Measurements from ENCODE around the gene TSKU. TPM values are rescaled to one million over a fixed set of nuclear protein-coding genes. Genes with fewer than 3 reads are reported as not detected.

TSKU gene
- total RNA-seq, 4 donors from 2014 or later, result 10.2 to 23.9 (median 15.8) TPM

DNA sequence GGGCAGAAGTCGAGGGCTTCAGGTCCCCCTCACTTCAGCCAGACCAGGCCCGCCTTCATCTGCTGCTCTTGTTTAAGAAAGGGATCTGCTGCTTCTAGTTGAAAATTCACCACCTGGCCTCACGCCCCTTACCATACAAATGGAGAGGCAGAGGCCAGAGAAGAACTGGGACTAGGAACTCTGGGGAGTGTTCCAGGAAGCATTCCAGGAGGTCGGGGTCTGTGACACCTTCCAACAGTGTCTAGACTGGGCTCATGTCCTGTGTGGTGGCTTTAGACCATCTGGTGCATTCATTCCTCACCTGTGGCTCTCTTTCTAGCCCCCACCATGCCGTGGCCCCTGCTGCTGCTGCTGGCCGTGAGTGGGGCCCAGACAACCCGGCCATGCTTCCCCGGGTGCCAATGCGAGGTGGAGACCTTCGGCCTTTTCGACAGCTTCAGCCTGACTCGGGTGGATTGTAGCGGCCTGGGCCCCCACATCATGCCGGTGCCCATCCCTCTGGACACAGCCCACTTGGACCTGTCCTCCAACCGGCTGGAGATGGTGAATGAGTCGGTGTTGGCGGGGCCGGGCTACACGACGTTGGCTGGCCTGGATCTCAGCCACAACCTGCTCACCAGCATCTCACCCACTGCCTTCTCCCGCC, 12.3 kb downstream of the TSKU start:
- intact Hi-C loops (cut with DNase I; ENCODE audit: low total_unique reads) (no loop called here), in situ Hi-C loops (cut with MboI; ENCODE audit: low sequenced_read_pairs in 4 of 4) (loop anchor here in 3 of 4 donors (5.0 to 10.0 kb wide), 3 partner anchors 51 to 61 kb away; no protein-coding TSS in a partner anchor)
- H3K4me1 ChIP-seq, result peaks cover 16 to 17% of the 10 kb centered on the region in 2 donors
- ATAC-seq (no peak), DNase-seq (no peak)
- H3K27ac ChIP-seq, result no peak overlapping the region
- TF ChIP-seq CTCF (IDR thresholded peaks at IDR 0.05 in 4 of 5, conservative IDR thresholded peaks at IDR 0.05 in 1 of 5) (no peak), POLR2A (IDR thresholded peaks at IDR 0.05) (no peak)
- no peak overlapping the region for H3K4me3 ChIP-seq
- H3K9me3 ChIP-seq, result no peaks in the 10 kb centered on the region
- no peaks in the 10 kb centered on the region for H3K36me3 ChIP-seq
- no peaks in the 10 kb centered on the region for H3K27me3 ChIP-seq

GRCh38 chr11:76795936-76796441, 12.8 kb downstream of the TSKU start:
- in situ Hi-C loops (cut with MboI; ENCODE audit: low sequenced_read_pairs in 4 of 4) (loop anchor here in 3 of 4 donors (5.0 to 10.0 kb wide), 3 partner anchors 51 to 61 kb away; no protein-coding TSS in a partner anchor), intact Hi-C loops (cut with DNase I; ENCODE audit: low total_unique reads) (no loop called here)
- H3K36me3 ChIP-seq, result no peaks in the 10 kb centered on the region
- no peak overlapping the region for H3K4me3 ChIP-seq
- TF ChIP-seq POLR2A (IDR thresholded peaks at IDR 0.05), result no peak
- TF ChIP-seq CTCF (IDR thresholded peaks at IDR 0.05 in 4 of 5, conservative IDR thresholded peaks at IDR 0.05 in 1 of 5), result no peak
- no peaks in the 10 kb centered on the region for H3K9me3 ChIP-seq
- peaks cover 16 to 17% of the 10 kb centered on the region in 2 donors for H3K4me1 ChIP-seq
- H3K27me3 ChIP-seq, result no peaks in the 10 kb centered on the region
- DNase-seq (no peak), ATAC-seq (no peak)
- no peak overlapping the region for H3K27ac ChIP-seq

DNA sequence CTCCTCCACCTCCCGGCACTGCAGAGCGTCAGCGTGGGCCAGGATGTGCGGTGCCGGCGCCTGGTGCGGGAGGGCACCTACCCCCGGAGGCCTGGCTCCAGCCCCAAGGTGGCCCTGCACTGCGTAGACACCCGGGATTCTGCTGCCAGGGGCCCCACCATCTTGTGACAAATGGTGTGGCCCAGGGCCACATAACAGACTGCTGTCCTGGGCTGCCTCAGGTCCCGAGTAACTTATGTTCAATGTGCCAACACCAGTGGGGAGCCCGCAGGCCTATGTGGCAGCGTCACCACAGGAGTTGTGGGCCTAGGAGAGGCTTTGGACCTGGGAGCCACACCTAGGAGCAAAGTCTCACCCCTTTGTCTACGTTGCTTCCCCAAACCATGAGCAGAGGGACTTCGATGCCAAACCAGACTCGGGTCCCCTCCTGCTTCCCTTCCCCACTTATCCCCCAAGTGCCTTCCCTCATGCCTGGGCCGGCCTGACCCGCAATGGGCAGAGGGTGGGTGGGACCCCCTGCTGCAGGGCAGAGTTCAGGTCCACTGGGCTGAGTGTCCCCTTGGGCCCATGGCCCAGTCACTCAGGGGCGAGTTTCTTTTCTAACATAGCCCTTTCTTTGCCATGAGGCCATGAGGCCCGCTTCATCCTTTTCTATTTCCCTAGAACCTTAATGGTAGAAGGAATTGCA, 13.5 kb downstream of the TSKU start:
- in situ Hi-C loops (cut with MboI; ENCODE audit: low sequenced_read_pairs in 4 of 4), result loop anchor here in 3 of 4 donors (5.0 to 10.0 kb wide), 3 partner anchors 52 to 62 kb away; no protein-coding TSS in a partner anchor
- Histone ChIP-seq H3K27me3 (no peaks in the 10 kb centered on the region), H3K4me3 (no peak overlapping the region), H3K9me3 (no peaks in the 10 kb centered on the region), H3K36me3 (no peaks in the 10 kb centered on the region), H3K4me1 (peaks cover 16 to 17% of the 10 kb centered on the region in 2 donors), H3K27ac (no peak overlapping the region)
- ATAC-seq (no peak), DNase-seq (no peak)
- TF ChIP-seq CTCF (IDR thresholded peaks at IDR 0.05 in 4 of 5, conservative IDR thresholded peaks at IDR 0.05 in 1 of 5) (no peak), POLR2A (IDR thresholded peaks at IDR 0.05) (no peak)
- intact Hi-C loops (cut with DNase I; ENCODE audit: low total_unique reads), result no loop called here

- H3K9me3 ChIP-seq, result no peaks in the 10 kb centered on the region
- H3K4me3 ChIP-seq, result no peak overlapping the region
- DNase-seq, result no peak
- H3K27ac ChIP-seq, result no peak overlapping the region
- H3K4me1 ChIP-seq, result peaks cover 16 to 17% of the 10 kb centered on the region in 2 donors
- ATAC-seq, result no peak
- in situ Hi-C loops (cut with MboI; ENCODE audit: low sequenced_read_pairs in 4 of 4) (loop anchor here in 3 of 4 donors (5.0 to 10.0 kb wide), 3 partner anchors 53 to 63 kb away; no protein-coding TSS in a partner anchor), intact Hi-C loops (cut with DNase I; ENCODE audit: low total_unique reads) (no loop called here)
- H3K36me3 ChIP-seq, result no peaks in the 10 kb centered on the region
- no peaks in the 10 kb centered on the region for H3K27me3 ChIP-seq
- TF ChIP-seq CTCF (IDR thresholded peaks at IDR 0.05 in 4 of 5, conservative IDR thresholded peaks at IDR 0.05 in 1 of 5) (no peak), POLR2A (IDR thresholded peaks at IDR 0.05) (no peak)
Measured at GRCh38 chr11:76797341-76798201, 14.4 kb downstream of the TSKU start.
